MM.1S (cell line): Measurements from ENCODE around the gene PLVAP.

Source experiments
- DNase-seq: peaks from one replicate; pipeline ENCODE4 v3.0.0-alpha.2; 2015
- H2AFZ ChIP-seq: fragments of 300-600 bp; sonication (generic); 2 replicates; pipeline ENCODE4 v1.6.0; 2016; ENCODE audit warnings: antibody characterized with exemption, low read length
- H3F3A ChIP-seq: fragments of 300-600 bp; sonication (generic); 2 replicates; pipeline ENCODE4 v1.6.1; 2016; ENCODE audit warnings: mild to moderate bottlenecking, antibody characterized with exemption, low read length, moderate library complexity, mixed read lengths; ENCODE audit not compliant: insufficient read depth
- H3K27ac ChIP-seq: fragments of 300-600 bp; sonication (generic); 2 replicates; pipeline ENCODE4 v1.5.1; 2016; ENCODE audit warnings: mild to moderate bottlenecking, low read length
- H3K27me3 ChIP-seq: fragments of 300-600 bp; sonication (generic); replicated peaks from 2 replicates; pipeline ENCODE4 v1.6.0; 2016; ENCODE audit warnings: low read length; ENCODE audit not compliant: insufficient read depth
- H3K36me3 ChIP-seq: fragments of 300-600 bp; sonication (generic); replicated peaks from 2 replicates; pipeline ENCODE4 v1.6.1; 2016; ENCODE audit warnings: mild to moderate bottlenecking, low read length, mixed read lengths; ENCODE audit not compliant: insufficient read depth
- H3K4me1 ChIP-seq: fragments of 300-600 bp; sonication (generic); 2 replicates; pipeline ENCODE4 v1.6.1; 2016; ENCODE audit warnings: low read length, mixed read lengths
- H3K4me2 ChIP-seq: fragments of 300-600 bp; sonication (generic); 2 replicates; pipeline ENCODE4 v1.6.0; 2016; ENCODE audit warnings: low read depth, low read length
- H3K4me3 ChIP-seq: fragments of 300-600 bp; sonication (generic); 2 replicates; pipeline ENCODE4 v1.5.1; 2016; ENCODE audit warnings: low read length, mixed read lengths
- H3K79me2 ChIP-seq: fragments of 300-600 bp; sonication (generic); 2 replicates; pipeline ENCODE4 v1.6.1; 2016; ENCODE audit warnings: mixed run types, low read length, mixed read lengths
- H3K9ac ChIP-seq: fragments of 300-600 bp; sonication (generic); 2 replicates; pipeline ENCODE4 v1.6.1; 2016; ENCODE audit warnings: low read length, mixed read lengths
- H3K9me2 ChIP-seq: fragments of 300-600 bp; sonication (generic); replicated peaks from 2 replicates; pipeline ENCODE4 v1.6.1; 2016; ENCODE audit warnings: mild to moderate bottlenecking, low read length, mixed read lengths; ENCODE audit not compliant: insufficient read depth
- H3K9me3 ChIP-seq: fragments of 300-600 bp; sonication (generic); replicated peaks from 2 replicates; pipeline ENCODE4 v1.6.1; 2016; ENCODE audit warnings: mild to moderate bottlenecking, low read length, mixed read lengths; ENCODE audit not compliant: insufficient read depth
- H4K20me1 ChIP-seq: fragments of 300-600 bp; sonication (generic); 2 replicates; pipeline ENCODE4 v1.6.1; 2016; ENCODE audit warnings: mild to moderate bottlenecking, low read length, moderate library complexity, mixed read lengths; ENCODE audit not compliant: insufficient read depth
- EZH2 ChIP-seq: fragments of 300-600 bp; sonication (generic); optimal IDR thresholded peaks from 2 replicates; pipeline ENCODE3; 2017; ENCODE audit warnings: low read depth, mild to moderate bottlenecking, antibody characterized with exemption, low read length, mixed read lengths
- EZH2phosphoT487 ChIP-seq: fragments of 300-600 bp; sonication (generic); IDR thresholded peaks from 2 replicates; pipeline ENCODE4 v1.6.1; 2018; ENCODE audit warnings: antibody characterized with exemption, low read length
- TF ChIP-seq, protein P1 (sequence below): fragments of 300-600 bp; sonication (generic); IDR thresholded peaks from 2 replicates; pipeline ENCODE4 v1.5.1; 2016; ENCODE audit warnings: antibody characterized with exemption, low read length, mixed read lengths

PLVAP gene

DNA sequence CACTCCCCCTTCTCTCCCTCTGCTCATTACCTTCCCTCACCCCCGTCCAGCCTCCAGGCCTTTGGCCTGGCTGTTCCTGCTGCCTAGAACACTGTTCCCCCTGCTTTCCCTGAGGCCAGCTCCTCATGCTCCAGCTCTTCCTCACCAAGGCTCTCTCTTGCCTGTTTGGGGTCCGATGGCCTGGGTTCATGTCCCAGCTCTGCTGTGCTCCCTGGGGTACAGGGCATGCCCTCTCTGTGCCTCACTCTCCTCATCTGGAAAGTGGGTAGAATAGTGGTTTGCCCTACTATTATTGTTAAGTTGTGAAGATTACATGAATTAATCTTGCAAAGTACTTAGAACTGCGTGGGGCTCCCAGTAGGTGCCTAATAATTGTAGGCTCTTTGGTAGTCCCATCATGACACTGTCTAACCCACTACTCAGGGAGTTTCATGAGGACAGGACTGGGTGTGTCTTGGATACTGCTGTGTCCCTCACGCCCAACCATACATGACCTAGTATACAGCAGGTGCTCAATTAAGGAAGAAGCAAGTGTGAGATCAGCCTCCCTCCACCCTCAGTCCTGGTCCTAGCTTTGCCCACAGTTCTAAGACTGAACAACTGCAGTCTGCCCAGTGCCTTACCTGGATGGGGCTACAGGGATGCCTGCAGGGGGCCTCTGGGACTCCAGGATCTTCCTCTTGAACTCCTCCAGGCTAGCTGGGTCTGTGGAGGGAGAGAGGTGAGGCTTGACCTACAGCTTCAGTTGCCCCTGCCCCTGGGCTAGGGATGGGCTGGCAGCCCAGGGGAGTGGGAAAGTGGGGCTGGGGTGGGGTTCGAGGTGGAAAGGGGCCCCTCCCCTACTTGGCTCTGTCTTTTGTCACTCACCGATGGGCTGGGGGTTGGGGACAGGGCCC, 17.0 kb downstream of the PLVAP start:
- no peaks in the 10 kb centered on the region for H3K4me1 ChIP-seq
- no peak overlapping the region for H3K4me2 ChIP-seq
- TF ChIP-seq, protein P1, sequence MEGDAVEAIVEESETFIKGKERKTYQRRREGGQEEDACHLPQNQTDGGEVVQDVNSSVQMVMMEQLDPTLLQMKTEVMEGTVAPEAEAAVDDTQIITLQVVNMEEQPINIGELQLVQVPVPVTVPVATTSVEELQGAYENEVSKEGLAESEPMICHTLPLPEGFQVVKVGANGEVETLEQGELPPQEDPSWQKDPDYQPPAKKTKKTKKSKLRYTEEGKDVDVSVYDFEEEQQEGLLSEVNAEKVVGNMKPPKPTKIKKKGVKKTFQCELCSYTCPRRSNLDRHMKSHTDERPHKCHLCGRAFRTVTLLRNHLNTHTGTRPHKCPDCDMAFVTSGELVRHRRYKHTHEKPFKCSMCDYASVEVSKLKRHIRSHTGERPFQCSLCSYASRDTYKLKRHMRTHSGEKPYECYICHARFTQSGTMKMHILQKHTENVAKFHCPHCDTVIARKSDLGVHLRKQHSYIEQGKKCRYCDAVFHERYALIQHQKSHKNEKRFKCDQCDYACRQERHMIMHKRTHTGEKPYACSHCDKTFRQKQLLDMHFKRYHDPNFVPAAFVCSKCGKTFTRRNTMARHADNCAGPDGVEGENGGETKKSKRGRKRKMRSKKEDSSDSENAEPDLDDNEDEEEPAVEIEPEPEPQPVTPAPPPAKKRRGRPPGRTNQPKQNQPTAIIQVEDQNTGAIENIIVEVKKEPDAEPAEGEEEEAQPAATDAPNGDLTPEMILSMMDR = no peak
- no peak for TF ChIP-seq EZH2phosphoT487
- no peak for TF ChIP-seq EZH2
- H3K79me2 ChIP-seq = no peaks in the 10 kb centered on the region
- DNase-seq = no peak
- H3K27ac ChIP-seq = no peak overlapping the region
- H3F3A ChIP-seq = no peaks in the 10 kb centered on the region
- H2AFZ ChIP-seq = no peak overlapping the region
- no peaks in the 10 kb centered on the region for H3K9me3 ChIP-seq
- no peak overlapping the region for H3K9ac ChIP-seq
- H3K36me3 ChIP-seq = no peaks in the 10 kb centered on the region
- no peak overlapping the region for H3K4me3 ChIP-seq
- no peaks in the 10 kb centered on the region for H4K20me1 ChIP-seq
- 0 out of 2 replicates have a peak, but pooled peaks cover 4% of the 10 kb centered on the region for H3K27me3 ChIP-seq
- H3K9me2 ChIP-seq = no peaks in the 10 kb centered on the region

DNA sequence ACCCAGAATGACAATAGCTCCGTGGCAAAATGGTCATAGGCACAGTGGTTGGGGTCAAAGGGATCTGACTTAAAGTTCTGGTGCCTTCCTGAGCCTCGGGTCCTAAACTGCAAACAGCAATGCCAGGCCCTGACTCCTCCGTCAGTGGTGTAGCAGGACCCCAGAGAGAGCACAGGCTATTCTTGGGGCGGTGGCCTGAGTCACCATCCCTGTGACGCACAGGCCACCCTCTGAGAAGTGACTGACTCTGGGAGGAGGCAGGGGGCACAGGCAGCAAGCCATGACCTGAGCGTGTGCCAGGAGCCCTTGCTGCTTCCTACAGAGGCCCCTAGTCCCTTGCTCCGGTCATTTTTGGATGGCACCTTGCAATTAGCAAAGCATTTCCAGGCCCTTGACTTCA, 18.7 kb downstream of the PLVAP start:
- 0 out of 2 replicates have a peak, but pooled peaks cover 4% of the 10 kb centered on the region for H3K27me3 ChIP-seq
- no peak overlapping the region for H3K27ac ChIP-seq
- no peaks in the 10 kb centered on the region for H3K36me3 ChIP-seq
- H2AFZ ChIP-seq = no peak overlapping the region
- no peaks in the 10 kb centered on the region for H3K79me2 ChIP-seq
- H3K4me3 ChIP-seq = no peak overlapping the region
- no peaks in the 10 kb centered on the region for H3K9me3 ChIP-seq
- no peaks in the 10 kb centered on the region for H4K20me1 ChIP-seq
- H3K4me1 ChIP-seq = no peaks in the 10 kb centered on the region
- H3K4me2 ChIP-seq = no peak overlapping the region
- no peak for TF ChIP-seq EZH2
- TF ChIP-seq EZH2phosphoT487 = no peak
- TF ChIP-seq, protein P1 = no peak
- no peak for DNase-seq
- no peak overlapping the region for H3K9ac ChIP-seq
- no peaks in the 10 kb centered on the region for H3K9me2 ChIP-seq
- H3F3A ChIP-seq = no peaks in the 10 kb centered on the region

- H3K4me2 ChIP-seq = no peak overlapping the region
- no peaks in the 10 kb centered on the region for H3K79me2 ChIP-seq
- no peak for DNase-seq
Measured at GRCh38 chr19:17357724-17358123, 19.4 kb downstream of the PLVAP start.

More at GRCh38 chr19:17357724-17358123, 19.4 kb downstream of the PLVAP start:
- H3K4me1 ChIP-seq = no peaks in the 10 kb centered on the region
- no peaks in the 10 kb centered on the region for H3K36me3 ChIP-seq
- TF ChIP-seq EZH2phosphoT487 (no peak), EZH2 (no peak)
- TF ChIP-seq, protein P1 = no peak
- 0 out of 2 replicates have a peak, but pooled peaks cover 6% of the 10 kb centered on the region for H3K27me3 ChIP-seq
- no peaks in the 10 kb centered on the region for H3K9me3 ChIP-seq
- H3F3A ChIP-seq = no peaks in the 10 kb centered on the region
- H3K27ac ChIP-seq = no peak overlapping the region
- no peak overlapping the region for H3K4me3 ChIP-seq
- H3K9me2 ChIP-seq = no peaks in the 10 kb centered on the region
- no peak overlapping the region for H2AFZ ChIP-seq
- no peak overlapping the region for H3K9ac ChIP-seq
- H4K20me1 ChIP-seq = no peaks in the 10 kb centered on the region
